B cell (primary cell): ENCODE measurements around the gene ARHGAP22. TPM values are rescaled to one million over a fixed set of nuclear protein-coding genes. Genes with fewer than 3 reads are reported as not detected.

Source experiments
- ATAC-seq: fragments of 200-7000 bp; cut with Tn5 transposase; one replicate; pipeline ENCODE4 v1.10.0; 2021; ENCODE audit warnings: low read depth, mild to moderate bottlenecking, moderate number of reproducible peaks, moderate library complexity
- CTCF ChIA-PET: fragments of 350-600 bp; sonication (Branson Sonifier 250); formaldehyde crosslinking; loops from one replicate; lab custom pipeline; 2021; ENCODE audit warnings: antibody characterized with exemption, inconsistent platforms; lab: Charles Lee
- POLR2A ChIA-PET: fragments of 350-600 bp; sonication (Branson Sonifier 250); formaldehyde crosslinking; loops from one replicate; lab custom pipeline; 2021; ENCODE audit warnings: antibody characterized with exemption; lab: Charles Lee
- DNase-seq: peaks from one replicate; pipeline ENCODE4 v3.0.0; 2013
- H2AFZ ChIP-seq: 2 replicates; pipeline ENCODE4 v1.6.1; 2012; ENCODE audit warnings: mild to moderate bottlenecking, low read depth, low read length; ENCODE audit not compliant: insufficient read depth, poor library complexity, severe bottlenecking
- H3K27ac ChIP-seq, 2 donors: 1 replicate in 1 of 2; 2 replicates in 1 of 2; pipeline ENCODE4 v1.5.1; 2012 to 2013; ENCODE audit warnings: low read length in 2 of 2, mild to moderate bottlenecking in 2 of 2, moderate library complexity in 1 of 2
- H3K27me3 ChIP-seq, 4 experiments: fragments of 200-600 bp in 1 of 4; sonication (generic) in 1 of 4; replicated peaks in 1 of 4; 1 replicate in 2 of 4; 2 replicates in 2 of 4; pipeline versions ENCODE4 v1.6.1 to v1.7.0; 2013 to 2016; ENCODE audit warnings: low read length in 3 of 4, mild to moderate bottlenecking in 2 of 4, mixed read lengths in 1 of 4, moderate library complexity in 1 of 4; ENCODE audit not compliant: insufficient read depth in 4 of 4, control insufficient read depth in 3 of 4; ENCODE audit errors: control extremely low read depth in 1 of 4
- H3K36me3 ChIP-seq, 2 experiments: replicated peaks in 1 of 2; 1 replicate in 1 of 2; 2 replicates in 1 of 2; pipeline versions ENCODE4 v1.6.1 to v1.7.1; 2013; ENCODE audit warnings: low read length in 1 of 2; ENCODE audit not compliant: insufficient read depth in 2 of 2, control insufficient read depth in 1 of 2; ENCODE audit errors: control extremely low read depth in 1 of 2, extremely low read depth in 1 of 2
- H3K4me1 ChIP-seq, 2 donors: fragments of 200-600 bp in 1 of 2; sonication (generic) in 1 of 2; 1 replicate in 1 of 2; 2 replicates in 1 of 2; pipeline versions ENCODE4 v1.5.1 to v1.6.1; 2013 to 2017; ENCODE audit warnings: low read length in 2 of 2; ENCODE audit not compliant: control insufficient read depth in 2 of 2, insufficient read depth in 2 of 2
- H3K4me2 ChIP-seq: replicated peaks from 2 replicates; pipeline ENCODE3; 2012; ENCODE audit warnings: mild to moderate bottlenecking, low read depth, low read length; ENCODE audit not compliant: poor library complexity, severe bottlenecking
- H3K4me3 ChIP-seq, 5 experiments: fragments of 200-600 bp in 1 of 5; sonication (generic) in 1 of 5; 1 replicate in 3 of 5; 2 replicates in 2 of 5; pipeline versions ENCODE4 v1.5.1 to v1.7.0; 2011 to 2016; ENCODE audit warnings: low read length in 4 of 5, mild to moderate bottlenecking in 4 of 5, low read depth in 2 of 5, control low read depth in 1 of 5, moderate library complexity in 1 of 5; ENCODE audit not compliant: insufficient read depth in 1 of 5; ENCODE audit errors: control extremely low read depth in 1 of 5, extremely low read depth in 1 of 5
- H3K79me2 ChIP-seq: fragments of 200-600 bp; sonication (generic); one replicate; pipeline ENCODE4 v1.6.0; 2016; ENCODE audit warnings: low read length; ENCODE audit not compliant: control insufficient read depth, insufficient read depth
- H3K9ac ChIP-seq: fragments of 200-600 bp; sonication (generic); 2 replicates; pipeline ENCODE4 v1.6.1; 2017; ENCODE audit warnings: mild to moderate bottlenecking, low read length, moderate library complexity
- H3K9me3 ChIP-seq, 3 donors: one replicate each; pipeline versions ENCODE4 v1.6.1 to v1.7.1; 2013; ENCODE audit warnings: low read length in 2 of 3; ENCODE audit not compliant: control insufficient read depth in 2 of 3, insufficient read depth in 1 of 3; ENCODE audit errors: control extremely low read depth in 1 of 3
- H4K20me1 ChIP-seq: 2 replicates; pipeline ENCODE4 v1.6.0; 2012; ENCODE audit warnings: mild to moderate bottlenecking, low read length; ENCODE audit not compliant: insufficient read depth, control insufficient read depth, poor library complexity, severe bottlenecking
- H3K27ac Mint-ChIP-seq: one replicate; pipeline ENCODE4 v1.8.0; 2021; ENCODE audit warnings: mixed read lengths
- H3K27me3 Mint-ChIP-seq: one replicate; pipeline ENCODE4 v1.8.0; 2021; ENCODE audit warnings: mixed read lengths
- H3K4me1 Mint-ChIP-seq: one replicate; pipeline ENCODE4 v1.8.0; 2021; ENCODE audit warnings: mixed read lengths
- H3K4me3 Mint-ChIP-seq: one replicate; pipeline ENCODE4 v1.8.0; 2021; ENCODE audit warnings: mixed read lengths
- H3K9me3 Mint-ChIP-seq: one replicate; pipeline ENCODE4 v1.8.0; 2022; ENCODE audit warnings: mixed read lengths; ENCODE audit not compliant: insufficient read depth
- CTCF ChIP-seq: fragments of 200-600 bp; IDR thresholded peaks from one replicate; pipeline ENCODE4 v1.8.0; 2022; ENCODE audit warnings: antibody characterized with exemption, mild to moderate bottlenecking
- EZH2 ChIP-seq: IDR thresholded peaks from 2 replicates; pipeline ENCODE4 v1.6.1; 2012; ENCODE audit warnings: borderline replicate concordance, low read depth, mild to moderate bottlenecking, moderate library complexity, low read length; ENCODE audit not compliant: insufficient read depth, poor library complexity, severe bottlenecking
- WGBS: methylation state at CpG from one replicate; pipeline ENCODE4 v1.1.5; 2013; ENCODE audit warnings: missing lambda C conversion rate; ENCODE audit not compliant: insufficient coverage; 5-methylcytosine and 5-hydroxymethylcytosine counted together
- intact Hi-C: fragments of 100-400 bp; cut with micrococcal nuclease; formaldehyde crosslinking; loops from one replicate; pipeline ENCODE4 v1.10.0; 2022
- polyA plus RNA-seq: library from polyadenylated mRNA; depleted of rRNA; stranded (reverse); fragments of >200 nt; gene quantifications from 2 replicates; pipeline ENCODE4 v1.2.3, GENCODE V29; 2012
- total RNA-seq, 2 donors: library from RNA; stranded (reverse); fragments of 120-200 nt in 1 of 2; gene quantifications; 1 replicate in 1 of 2; 2 replicates in 1 of 2; pipeline versions ENCODE4 v1.2.3 to v1.2.4, GENCODE V29; 2013 to 2022

The ARHGAP22 gene
- total and polyA plus RNA-seq, 2 donors (not counting 1 experiment from before 2014, with no cell fraction given) = 1.9 to 2.0 TPM

GRCh38 chr10:48400129-48400849, 204.6 kb downstream of the ARHGAP22 start:
- TF ChIP-seq EZH2 (no peak), CTCF (no peak)
- Histone ChIP-seq H3K27ac (no peak overlapping the region), H3K27me3 (no peaks in the 10 kb centered on the region), H3K79me2 (no peaks in the 10 kb centered on the region), H3K4me2 (no peak overlapping the region), H3K4me3 (no peak overlapping the region), H3K9ac (no peak overlapping the region), H3K9me3 (no peaks in the 10 kb centered on the region), H2AFZ (no peak overlapping the region), H3K36me3 (no peaks in the 10 kb centered on the region), H4K20me1 (peaks cover 8% of the 10 kb centered on the region), H3K4me1 (no peaks in the 10 kb centered on the region)
- ChIA-PET CTCF (interaction anchor here (0.6 kb wide), 1 partner anchor 21 kb away, joined by 3 read pairs; no protein-coding TSS in a partner anchor), POLR2A (no interaction called here)
- Mint-ChIP-seq H3K9me3 (no peaks in the 10 kb centered on the region), H3K27ac (no peak overlapping the region), H3K4me3 (no peak overlapping the region), H3K4me1 (peaks cover 5% of the 10 kb centered on the region), H3K27me3 (no peaks in the 10 kb centered on the region)
- DNase-seq (no peak), ATAC-seq (no peak)
- WGBS = no CpG with 5 or more reads among the region's 3 CpGs
- intact Hi-C loops = no loop called here

DNA sequence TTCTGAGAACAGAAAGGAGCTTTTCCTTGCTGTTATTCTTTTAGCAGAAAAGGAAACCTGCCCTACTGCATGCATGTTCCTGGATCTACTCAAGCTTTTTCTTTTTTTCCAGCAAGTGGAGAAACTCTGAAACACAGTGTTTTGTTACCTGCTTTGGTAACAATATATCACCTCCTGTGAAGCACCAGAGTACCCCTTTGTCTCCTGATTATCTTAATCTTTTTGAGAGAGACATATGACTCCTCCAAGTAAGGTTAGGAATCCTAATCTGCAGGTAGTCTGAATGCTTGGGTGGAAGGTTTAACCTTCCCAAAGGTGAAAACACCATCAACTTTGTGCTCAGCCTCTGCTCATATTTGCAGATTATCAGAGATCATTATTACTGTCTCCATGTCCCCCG, 205.3 kb downstream of the ARHGAP22 start:
- Histone ChIP-seq H3K4me1 (no peaks in the 10 kb centered on the region), H3K79me2 (no peaks in the 10 kb centered on the region), H3K4me2 (no peak overlapping the region), H3K4me3 (no peak overlapping the region), H3K27ac (no peak overlapping the region), H3K36me3 (no peaks in the 10 kb centered on the region), H2AFZ (no peak overlapping the region), H3K9ac (no peak overlapping the region), H3K27me3 (no peaks in the 10 kb centered on the region), H4K20me1 (peaks cover 8% of the 10 kb centered on the region), H3K9me3 (no peaks in the 10 kb centered on the region)
- Mint-ChIP-seq H3K4me1 (peaks cover 5% of the 10 kb centered on the region), H3K9me3 (no peaks in the 10 kb centered on the region), H3K4me3 (no peak overlapping the region), H3K27me3 (no peaks in the 10 kb centered on the region), H3K27ac (no peak overlapping the region)
- ChIA-PET POLR2A (no interaction called here), CTCF (interaction anchor here (0.6 kb wide), 1 partner anchor 22 kb away, joined by 3 read pairs; no protein-coding TSS in a partner anchor)
- TF ChIP-seq EZH2 (no peak), CTCF (no peak)
- DNase-seq (no peak), ATAC-seq (no peak)
- intact Hi-C loops = no loop called here
- no CpG with 5 or more reads among the region's 1 CpG for WGBS
